Mesodermal cell (in vitro differentiated cells): Measurements from ENCODE around the gene SLC17A8.

Experiments used
- H3K27ac ChIP-seq: 2 replicates; pipeline ENCODE4 v1.7.0; 2013; ENCODE audit warnings: mild to moderate bottlenecking, low read depth, low read length, moderate library complexity; ENCODE audit not compliant: severe bottlenecking
- H3K36me3 ChIP-seq: 2 replicates; pipeline ENCODE4 v1.7.1; 2013; ENCODE audit warnings: mild to moderate bottlenecking, low read length, moderate library complexity; ENCODE audit not compliant: control insufficient read depth, insufficient read depth
- H3K4me1 ChIP-seq: one replicate; pipeline ENCODE4 v1.7.1; 2013; ENCODE audit warnings: mild to moderate bottlenecking, low read length; ENCODE audit not compliant: insufficient read depth, control insufficient read depth, poor library complexity, severe bottlenecking
- H3K4me3 ChIP-seq: 2 replicates; pipeline ENCODE4 v1.7.0; 2013; ENCODE audit warnings: low read length, control low read depth, mild to moderate bottlenecking; ENCODE audit not compliant: insufficient read depth, poor library complexity, severe bottlenecking; ENCODE audit errors: extremely low read depth
- H3K9me3 ChIP-seq: 2 replicates; pipeline ENCODE4 v1.7.1; 2013; ENCODE audit warnings: mild to moderate bottlenecking, low read length, moderate library complexity; ENCODE audit not compliant: control insufficient read depth

SLC17A8 gene

DNA sequence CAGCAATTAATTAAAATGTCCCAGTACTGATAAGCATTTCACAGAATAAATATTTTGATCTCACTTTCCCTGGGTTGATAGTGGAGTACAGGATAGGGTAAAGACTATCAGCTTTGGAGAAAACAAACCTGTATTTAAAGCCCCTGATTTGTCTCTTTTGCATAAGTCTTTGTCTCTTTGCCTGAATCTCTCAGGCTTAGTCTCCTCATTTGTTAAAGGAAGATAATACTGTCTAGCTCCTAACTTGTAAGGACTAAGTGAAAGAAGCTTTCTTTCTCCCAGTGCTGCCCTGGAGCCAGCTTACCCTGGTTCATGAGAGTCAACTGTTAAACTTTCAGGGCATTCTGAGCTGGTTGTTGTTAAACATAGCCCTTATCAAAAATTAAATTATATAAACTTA is 111.3 kb downstream of the SLC17A8 start:
- H3K4me1 ChIP-seq: no peaks in the 10 kb centered on the region
- no peak overlapping the region for H3K27ac ChIP-seq

More for the DNA sequence above, 111.3 kb downstream of the SLC17A8 start:
- H3K36me3 ChIP-seq: no peaks in the 10 kb centered on the region
- H3K4me3 ChIP-seq: no peak overlapping the region
- no peaks in the 10 kb centered on the region for H3K9me3 ChIP-seq
